Epithelial cell of proximal tubule (primary cell): Measurements from ENCODE around the gene LARP1. TPM values are rescaled to one million over a fixed set of nuclear protein-coding genes. Genes with fewer than 3 reads are reported as not detected.
"Not testable (repeated sequence)": the region's sequence is repeated elsewhere in the genome, so short reads cannot be mapped to it uniquely, and the experiment has no call there.

ENCODE experiments used
- DNase-seq: peaks from one replicate; pipeline ENCODE4 v3.0.0-alpha.2; 2011; ENCODE audit warnings: low read depth
- H3K4me3 ChIP-seq: 2 replicates; pipeline ENCODE4 v1.5.1; 2011; ENCODE audit warnings: low read depth, mild to moderate bottlenecking, low read length
- CTCF ChIP-seq: conservative IDR thresholded peaks from 2 replicates; pipeline ENCODE4 v1.5.1; 2012; ENCODE audit warnings: low read depth, mild to moderate bottlenecking, low read length
- total RNA-seq: library from RNA; depleted of rRNA; stranded (reverse); fragments of >200 nt; gene quantifications from 2 replicates; pipeline ENCODE4 v1.2.3, GENCODE V29; 2015

The LARP1 gene
- total RNA-seq, 1 donor from 2014 or later: 111 TPM

- no peak overlapping the region for H3K4me3 ChIP-seq
- DNase-seq: no peak
- no peak for TF ChIP-seq CTCF
Measured at GRCh38 chr5:154816891-154817492, 61.8 kb downstream of the LARP1 start.

GRCh38 chr5:154817815-154818214 lies 62.6 kb downstream of the LARP1 start:
- H3K4me3 ChIP-seq: no peak overlapping the region
- TF ChIP-seq CTCF: no peak
- no peak for DNase-seq

- no peak for TF ChIP-seq CTCF
- H3K4me3 ChIP-seq: no peak overlapping the region
- no peak for DNase-seq
Measured at GRCh38 chr5:154818471-154819116, 63.4 kb downstream of the LARP1 start.

GRCh38 chr5:154819546-154819945 lies 64.4 kb downstream of the LARP1 start:
- no peak for DNase-seq
- no peak overlapping the region for H3K4me3 ChIP-seq
- no peak for TF ChIP-seq CTCF

- no peak overlapping the region for H3K4me3 ChIP-seq
- DNase-seq: no peak
- TF ChIP-seq CTCF: no peak
Measured at GRCh38 chr5:154820383-154820782, 65.2 kb downstream of the LARP1 start.

GRCh38 chr5:154822896-154823295 lies 67.7 kb downstream of the LARP1 start:
- DNase-seq, H3K4me3 ChIP-seq: not testable (repeated sequence)

GRCh38 chr5:154823605-154824004 lies 68.4 kb downstream of the LARP1 start:
- H3K4me3 ChIP-seq: no peak overlapping the region
- no peak for DNase-seq

More at GRCh38 chr5:154823605-154824004, 68.4 kb downstream of the LARP1 start:
- TF ChIP-seq CTCF: no peak
